Measurements from ENCODE around the gene TIMM50. TPM values are rescaled to one million over a fixed set of nuclear protein-coding genes. Genes with fewer than 3 reads are reported as not detected.

Gene TIMM50
- total RNA-seq, 1 donor from 2014 or later, result 39.9 TPM

DNA sequence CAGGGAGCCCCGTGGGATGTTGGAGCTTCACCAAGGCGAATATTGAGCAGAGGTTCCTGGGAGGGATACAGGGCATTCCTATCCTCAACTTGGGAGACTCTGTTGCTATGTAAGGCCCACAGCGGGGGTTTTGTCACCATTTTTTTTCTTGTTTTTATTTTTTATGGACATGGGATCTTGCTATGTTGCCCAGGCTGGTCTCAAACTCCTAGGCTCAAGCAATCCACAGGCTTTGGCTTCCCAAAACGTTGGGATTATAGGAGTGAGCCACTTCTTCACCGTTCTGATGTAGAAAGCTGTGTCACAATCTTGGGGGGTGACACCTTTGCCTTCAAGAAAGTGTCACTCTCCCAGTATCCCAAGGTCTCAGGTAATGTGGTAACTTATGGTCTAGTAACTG, 20.7 kb downstream of the TIMM50 start:
- Mint-ChIP-seq H3K36me3 (no peaks in the 10 kb centered on the region), H3K27ac (no peak overlapping the region), H3K27me3 (ENCODE audit: insufficient read depth, low read depth) (peaks cover 52% of the 10 kb centered on the region), H3K4me1 (peaks cover 27% of the 10 kb centered on the region), H3K4me3 (no peak overlapping the region), H3K9me3 (peaks cover 10% of the 10 kb centered on the region)
- no peak overlapping the region for H3K4me2 ChIP-seq
- TF ChIP-seq, protein P1, sequence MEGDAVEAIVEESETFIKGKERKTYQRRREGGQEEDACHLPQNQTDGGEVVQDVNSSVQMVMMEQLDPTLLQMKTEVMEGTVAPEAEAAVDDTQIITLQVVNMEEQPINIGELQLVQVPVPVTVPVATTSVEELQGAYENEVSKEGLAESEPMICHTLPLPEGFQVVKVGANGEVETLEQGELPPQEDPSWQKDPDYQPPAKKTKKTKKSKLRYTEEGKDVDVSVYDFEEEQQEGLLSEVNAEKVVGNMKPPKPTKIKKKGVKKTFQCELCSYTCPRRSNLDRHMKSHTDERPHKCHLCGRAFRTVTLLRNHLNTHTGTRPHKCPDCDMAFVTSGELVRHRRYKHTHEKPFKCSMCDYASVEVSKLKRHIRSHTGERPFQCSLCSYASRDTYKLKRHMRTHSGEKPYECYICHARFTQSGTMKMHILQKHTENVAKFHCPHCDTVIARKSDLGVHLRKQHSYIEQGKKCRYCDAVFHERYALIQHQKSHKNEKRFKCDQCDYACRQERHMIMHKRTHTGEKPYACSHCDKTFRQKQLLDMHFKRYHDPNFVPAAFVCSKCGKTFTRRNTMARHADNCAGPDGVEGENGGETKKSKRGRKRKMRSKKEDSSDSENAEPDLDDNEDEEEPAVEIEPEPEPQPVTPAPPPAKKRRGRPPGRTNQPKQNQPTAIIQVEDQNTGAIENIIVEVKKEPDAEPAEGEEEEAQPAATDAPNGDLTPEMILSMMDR (IDR thresholded peaks at IDR 0.05), result no peak
- TF ChIP-seq EZH2 (IDR thresholded peaks at IDR 0.05) (no peak), EZH2phosphoT487 (IDR thresholded peaks at IDR 0.05) (no peak)
- H3K27me3 ChIP-seq, result peaks cover 100% of the 10 kb centered on the region
- DNase-seq (ENCODE audit: low spot score), result no peak
- peaks cover 24% of the 10 kb centered on the region for H3F3A ChIP-seq (ENCODE audit: low read depth)
- no peaks in the 10 kb centered on the region for H3K36me3 ChIP-seq
- H3K27ac ChIP-seq, result no peak overlapping the region
- no peaks in the 10 kb centered on the region for H3K9me3 ChIP-seq (ENCODE audit: low read depth)
- H3K4me1 ChIP-seq, result peaks cover 17% of the 10 kb centered on the region
- no peak overlapping the region for H3K4me3 ChIP-seq
- no peaks in the 10 kb centered on the region for H3K79me2 ChIP-seq (ENCODE audit: low read depth)
- H4K20me1 ChIP-seq (ENCODE audit: low read depth), result no peaks in the 10 kb centered on the region
- no peak overlapping the region for H2AFZ ChIP-seq (replicated peaks)
- no peak overlapping the region for H3K9ac ChIP-seq

DNA sequence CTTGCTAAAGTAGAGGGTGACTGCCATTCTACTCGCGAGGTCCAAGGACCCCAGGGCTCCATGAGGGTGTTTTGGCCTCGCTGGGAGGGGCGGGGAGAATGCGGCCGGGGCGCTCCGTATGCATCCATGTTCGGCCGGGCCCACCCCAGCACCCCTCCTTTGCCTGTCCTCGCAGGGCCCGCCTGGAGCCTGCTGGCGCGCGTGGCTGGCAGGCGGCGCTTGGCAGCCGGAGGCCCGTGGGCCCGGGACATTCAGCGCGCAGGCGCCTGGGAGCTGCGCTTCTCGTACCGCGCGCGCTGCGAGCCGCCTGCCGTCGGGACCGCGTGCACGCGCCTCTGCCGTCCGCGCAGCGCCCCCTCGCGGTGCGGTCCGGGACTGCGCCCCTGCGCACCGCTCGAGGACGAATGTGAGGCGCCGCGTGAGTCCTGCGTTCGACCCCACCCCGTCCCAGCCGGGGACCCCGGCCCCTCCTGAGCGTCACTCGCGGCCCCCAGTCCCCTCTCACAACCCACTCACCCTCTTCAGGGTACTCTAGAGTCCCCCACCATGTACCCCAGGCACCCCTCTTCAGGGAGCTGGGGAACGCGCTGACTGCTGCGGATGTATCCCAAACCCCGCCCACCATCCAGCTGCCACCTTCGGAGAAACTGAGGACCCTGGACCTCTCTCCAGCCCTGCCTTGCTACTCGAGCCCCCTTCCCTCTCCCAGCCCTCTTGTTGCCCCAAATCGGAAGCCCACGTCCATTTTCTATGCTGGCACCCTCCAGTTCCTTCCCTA, 22.2 kb downstream of the TIMM50 start:
- TF ChIP-seq, protein P1 (IDR thresholded peaks at IDR 0.05), result peak; percentile 82
- TF ChIP-seq EZH2 (IDR thresholded peaks at IDR 0.05) (no peak), EZH2phosphoT487 (IDR thresholded peaks at IDR 0.05) (no peak)
- peaks cover 28% of the 10 kb centered on the region for H3F3A ChIP-seq (ENCODE audit: low read depth)
- peaks cover 14% of the 10 kb centered on the region for H3K4me1 ChIP-seq
- no peak overlapping the region for H3K9ac ChIP-seq
- no peaks in the 10 kb centered on the region for H3K79me2 ChIP-seq (ENCODE audit: low read depth)
- no peaks in the 10 kb centered on the region for H4K20me1 ChIP-seq (ENCODE audit: low read depth)
- Mint-ChIP-seq H3K27me3 (ENCODE audit: insufficient read depth, low read depth) (peaks cover 61% of the 10 kb centered on the region), H3K27ac (no peak overlapping the region), H3K9me3 (peaks cover 13% of the 10 kb centered on the region), H3K4me1 (peaks cover 34% of the 10 kb centered on the region), H3K4me3 (peak overlapping the region; percentile 64), H3K36me3 (no peaks in the 10 kb centered on the region)
- peak; percentile 95 for DNase-seq (ENCODE audit: low spot score)
- H3K27ac ChIP-seq, result no peak overlapping the region
- no peak overlapping the region for H3K4me3 ChIP-seq
- H2AFZ ChIP-seq (replicated peaks), result peak overlapping the region; percentile 51
- no peaks in the 10 kb centered on the region for H3K9me3 ChIP-seq (ENCODE audit: low read depth)
- H3K4me2 ChIP-seq, result no peak overlapping the region
- peaks cover 100% of the 10 kb centered on the region for H3K27me3 ChIP-seq
- no peaks in the 10 kb centered on the region for H3K36me3 ChIP-seq

DNA sequence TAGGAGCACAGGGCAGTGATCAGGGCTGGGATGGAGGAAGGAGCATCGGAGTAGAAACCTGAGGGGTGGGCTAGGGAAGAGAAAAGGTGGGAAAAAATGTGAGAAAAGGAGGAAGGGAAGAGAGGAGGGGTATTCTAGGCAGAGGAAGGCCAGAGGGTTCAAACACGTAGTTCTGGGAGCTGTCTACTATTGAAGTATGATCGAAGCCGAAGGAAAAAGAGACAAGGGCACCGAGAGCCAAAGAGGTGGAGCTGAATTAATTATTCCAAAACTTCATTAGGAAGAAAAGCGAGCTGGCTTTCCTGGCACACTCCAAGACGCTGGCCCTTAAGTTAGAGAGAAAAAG, 25.9 kb downstream of the TIMM50 start:
- H3K4me3 ChIP-seq, result peak overlapping the region; percentile 53
- no peaks in the 10 kb centered on the region for H3K9me3 ChIP-seq (ENCODE audit: low read depth)
- peak overlapping the region; percentile 68 for H2AFZ ChIP-seq (replicated peaks)
- TF ChIP-seq, protein P1 (IDR thresholded peaks at IDR 0.05), result no peak
- TF ChIP-seq EZH2 (IDR thresholded peaks at IDR 0.05) (no peak), EZH2phosphoT487 (IDR thresholded peaks at IDR 0.05) (no peak)
- H3K27ac Mint-ChIP-seq, result no peak overlapping the region
- no peak for DNase-seq (ENCODE audit: low spot score)
- H3K4me1 Mint-ChIP-seq, result peaks cover 21% of the 10 kb centered on the region
- peaks cover 23% of the 10 kb centered on the region for H3F3A ChIP-seq (ENCODE audit: low read depth)
- no peak overlapping the region for H3K27ac ChIP-seq
- H3K9ac ChIP-seq, result no peak overlapping the region
- peak overlapping the region; percentile 67 for H3K4me2 ChIP-seq
- H3K27me3 ChIP-seq, result peaks cover 86% of the 10 kb centered on the region
- H3K9me3 Mint-ChIP-seq, result peaks cover 13% of the 10 kb centered on the region
- H3K79me2 ChIP-seq (ENCODE audit: low read depth), result no peaks in the 10 kb centered on the region
- no peaks in the 10 kb centered on the region for H4K20me1 ChIP-seq (ENCODE audit: low read depth)
- peaks cover 52% of the 10 kb centered on the region for H3K27me3 Mint-ChIP-seq (ENCODE audit: insufficient read depth, low read depth)
- peaks cover 3% of the 10 kb centered on the region for H3K4me1 ChIP-seq
- no peaks in the 10 kb centered on the region for H3K36me3 ChIP-seq
- H3K4me3 Mint-ChIP-seq, result peak overlapping the region; percentile 80
- H3K36me3 Mint-ChIP-seq, result no peaks in the 10 kb centered on the region

Measured in neural progenitor cell (in vitro differentiated cells).